GM23248 (cell line): ENCODE data around the gene PCED1B.

Experiments used
- EZH2 ChIP-seq: fragments of 200-600 bp; sonication (generic); IDR thresholded peaks from 2 replicates; pipeline ENCODE4 v1.6.1; 2018; ENCODE audit warnings: antibody characterized with exemption, mild to moderate bottlenecking; ENCODE audit not compliant: insufficient read depth, poor library complexity, severe bottlenecking
- EZH2phosphoT487 ChIP-seq: fragments of 200-600 bp; sonication (generic); IDR thresholded peaks from 2 replicates; pipeline ENCODE4 v1.6.1; 2018; ENCODE audit warnings: antibody characterized with exemption, moderate library complexity, mild to moderate bottlenecking, low read depth; ENCODE audit not compliant: insufficient read depth

DNA sequence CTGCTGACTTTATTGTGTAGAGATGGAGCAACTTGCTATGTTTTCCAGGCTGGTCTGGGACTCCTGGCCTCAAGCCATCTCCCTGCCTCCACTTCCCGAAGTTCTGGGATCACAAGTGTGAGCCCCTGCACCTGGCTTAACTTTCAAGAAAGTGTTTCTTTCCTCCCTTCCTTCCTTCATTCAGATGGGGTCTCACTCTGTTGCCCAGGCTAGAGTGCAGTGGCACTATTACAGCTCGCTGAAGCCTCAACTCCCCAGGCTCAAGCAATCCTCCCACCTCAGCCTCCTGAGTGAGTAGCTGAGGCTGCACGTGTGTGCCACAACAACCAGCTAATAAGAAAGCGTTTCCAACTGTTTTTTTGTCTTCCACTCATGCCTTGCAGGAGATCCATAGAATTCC lies 186.0 kb downstream of the PCED1B start:
- TF ChIP-seq EZH2 (no peak), EZH2phosphoT487 (no peak)
